GM18520 (cell line): ENCODE data around the gene PHGDH.
"Not testable (repeated sequence)": the region's sequence is repeated elsewhere in the genome, so short reads cannot be mapped to it uniquely, and the experiment has no call there.

ENCODE experiments used
- ATAC-seq: cut with Tn5 transposase; IDR thresholded peaks from one replicate; pipeline ENCODE4 v1.9.1; 2021; ENCODE audit not compliant: unreplicated experiment

PHGDH gene

DNA sequence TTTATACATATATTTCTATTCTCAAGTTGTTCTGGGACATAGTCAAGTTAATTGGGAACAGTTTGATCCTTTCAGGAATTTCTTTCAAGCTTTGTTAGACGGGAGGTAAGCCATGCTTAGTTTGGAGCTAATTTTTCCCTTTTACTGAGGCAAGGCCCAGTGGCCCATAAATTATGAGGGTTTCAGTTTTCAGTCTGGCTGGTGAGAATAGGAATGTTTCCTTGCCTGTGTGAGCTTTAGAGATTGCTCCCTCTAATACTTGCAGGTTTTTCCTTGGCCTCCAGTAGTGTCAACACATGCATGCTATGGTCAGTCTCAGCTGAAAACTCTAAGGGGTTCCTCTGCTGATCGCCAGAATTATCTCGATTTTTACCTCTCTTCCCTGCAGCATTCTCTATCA, 14.1 kb upstream of the PHGDH start:
- no peak for ATAC-seq

DNA sequence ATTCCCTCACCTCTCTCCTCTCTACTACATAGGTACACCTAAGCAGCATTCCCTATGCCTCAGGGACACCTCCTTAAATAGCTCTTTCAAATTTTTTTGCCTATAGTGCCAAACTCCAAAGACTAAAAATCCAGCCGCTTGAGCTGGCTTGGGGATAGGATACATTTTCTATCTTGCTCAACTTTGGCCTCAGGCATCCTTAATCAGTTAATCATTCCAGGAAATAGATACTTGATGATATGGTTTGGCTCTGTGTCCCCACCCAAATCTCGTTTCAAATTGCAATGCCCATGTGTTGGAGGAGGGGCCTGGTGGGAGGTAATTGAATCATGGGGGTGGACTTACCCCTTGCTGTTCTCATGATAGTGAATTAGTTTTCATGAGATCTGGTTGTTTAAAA, 11.4 kb upstream of the PHGDH start:
- ATAC-seq: no peak

DNA sequence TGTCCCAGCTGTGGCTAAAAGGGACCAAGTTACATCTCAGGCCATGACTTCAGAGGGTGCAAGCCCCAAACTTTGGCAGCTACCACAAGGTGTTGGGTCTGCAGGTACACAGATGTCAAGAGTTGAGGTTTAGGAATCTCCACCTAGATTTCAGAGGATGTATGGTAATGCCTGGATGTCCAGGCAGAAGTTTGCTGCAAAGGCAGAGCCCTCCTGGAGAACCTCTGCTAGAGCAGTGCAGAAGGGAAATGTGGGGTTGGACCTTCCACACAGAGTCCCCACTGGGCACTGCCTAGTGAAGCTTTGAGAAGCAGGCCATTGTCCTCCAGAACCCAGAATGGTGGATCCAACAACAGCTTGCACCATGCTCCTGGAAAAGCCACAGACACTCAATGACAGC, 10.1 kb upstream of the PHGDH start:
- ATAC-seq: no peak

DNA sequence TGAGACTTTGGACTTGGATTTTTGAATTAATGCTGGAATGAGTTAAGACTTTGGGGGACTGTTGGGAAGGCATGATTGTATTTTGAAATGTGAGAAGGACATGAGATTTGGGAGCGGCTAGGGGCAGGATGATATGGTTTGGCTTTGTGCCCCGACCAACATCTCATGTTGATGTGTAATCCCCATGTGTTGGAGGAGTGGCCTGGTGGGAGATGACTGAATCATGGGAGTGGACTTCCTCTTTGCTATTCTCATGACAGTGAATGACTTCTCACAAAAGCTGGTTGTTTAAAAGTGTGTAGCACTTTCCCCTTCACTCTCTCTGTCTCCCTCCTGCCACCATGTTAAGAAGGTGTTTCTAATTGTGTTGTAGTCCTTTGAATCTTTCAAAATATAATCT, 9.3 kb upstream of the PHGDH start:
- ATAC-seq: no peak

DNA sequence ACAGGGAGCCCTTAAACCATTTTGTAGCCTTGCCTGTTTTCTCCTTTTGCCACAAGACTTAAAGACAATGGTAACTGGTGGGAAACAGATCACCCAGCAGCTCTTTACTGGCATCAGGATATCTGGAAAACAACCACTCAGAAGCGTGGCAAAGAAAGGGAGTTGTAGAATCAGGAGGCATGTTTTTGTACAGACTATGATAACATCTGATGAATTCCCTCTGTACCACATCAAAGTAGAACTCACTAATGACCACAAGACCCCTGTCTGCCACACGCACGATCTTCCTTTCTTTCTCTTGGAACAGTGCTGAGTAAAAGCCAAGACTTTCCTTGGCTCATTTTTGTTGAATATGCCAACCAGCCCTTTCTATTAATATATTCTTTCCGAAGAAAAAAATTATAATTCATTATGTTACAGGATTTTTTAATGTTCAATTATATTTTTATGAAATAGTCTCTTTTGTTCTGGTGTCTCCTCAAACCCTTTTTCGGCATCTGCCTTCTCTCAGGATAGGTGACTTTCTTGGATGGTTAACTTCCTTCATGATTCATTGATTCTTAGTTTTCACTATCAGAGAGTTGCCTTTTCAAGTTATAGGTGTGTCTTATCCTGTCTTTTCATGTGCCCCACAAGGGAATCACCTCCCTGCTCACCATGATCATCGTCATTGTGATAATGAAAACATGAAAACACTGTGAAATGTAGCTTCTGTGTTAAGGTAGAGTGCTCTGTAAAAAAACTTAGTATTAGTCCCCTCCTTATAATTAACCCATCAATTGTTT, 7.9 kb upstream of the PHGDH start:
- no peak for ATAC-seq

DNA sequence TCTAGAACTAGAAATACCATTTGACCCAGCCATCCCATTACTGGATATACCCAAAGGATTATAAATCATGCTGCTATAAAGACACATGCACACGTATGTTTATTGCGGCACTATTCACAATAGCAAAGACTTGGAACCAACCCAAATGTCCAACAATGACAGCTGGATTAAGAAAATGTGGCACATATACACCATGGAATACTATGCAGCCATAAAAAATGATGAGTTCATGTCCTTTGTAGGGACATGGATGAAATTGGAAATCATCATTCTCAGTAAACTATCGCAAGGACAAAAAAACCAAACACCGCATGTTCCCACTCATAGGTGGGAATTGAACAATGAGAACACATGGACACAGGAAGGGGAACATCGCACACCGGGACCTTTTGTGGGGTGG, 5.1 kb upstream of the PHGDH start:
- not testable (repeated sequence) for ATAC-seq

DNA sequence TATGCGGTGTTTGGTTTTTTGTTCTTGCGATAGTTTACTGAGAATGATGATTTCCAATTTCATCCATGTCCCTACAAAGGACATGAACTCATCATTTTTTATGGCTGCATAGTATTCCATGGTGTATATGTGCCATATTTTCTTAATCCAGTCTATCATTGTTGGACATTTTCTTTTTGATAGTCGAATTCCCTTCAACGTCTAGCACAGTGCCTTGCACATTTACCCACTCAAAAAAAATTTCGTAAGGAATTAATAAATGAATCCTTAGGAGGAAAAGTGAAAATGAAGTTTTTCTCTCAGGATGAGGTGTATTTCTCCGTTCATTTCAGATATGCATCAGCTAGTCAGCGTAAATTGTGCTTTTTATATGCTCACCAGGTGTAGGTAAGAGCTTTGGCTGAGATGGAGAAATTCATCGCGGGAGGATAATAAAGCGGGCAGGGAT, 354 bp upstream of the PHGDH start:
- not testable (repeated sequence) for ATAC-seq

DNA sequence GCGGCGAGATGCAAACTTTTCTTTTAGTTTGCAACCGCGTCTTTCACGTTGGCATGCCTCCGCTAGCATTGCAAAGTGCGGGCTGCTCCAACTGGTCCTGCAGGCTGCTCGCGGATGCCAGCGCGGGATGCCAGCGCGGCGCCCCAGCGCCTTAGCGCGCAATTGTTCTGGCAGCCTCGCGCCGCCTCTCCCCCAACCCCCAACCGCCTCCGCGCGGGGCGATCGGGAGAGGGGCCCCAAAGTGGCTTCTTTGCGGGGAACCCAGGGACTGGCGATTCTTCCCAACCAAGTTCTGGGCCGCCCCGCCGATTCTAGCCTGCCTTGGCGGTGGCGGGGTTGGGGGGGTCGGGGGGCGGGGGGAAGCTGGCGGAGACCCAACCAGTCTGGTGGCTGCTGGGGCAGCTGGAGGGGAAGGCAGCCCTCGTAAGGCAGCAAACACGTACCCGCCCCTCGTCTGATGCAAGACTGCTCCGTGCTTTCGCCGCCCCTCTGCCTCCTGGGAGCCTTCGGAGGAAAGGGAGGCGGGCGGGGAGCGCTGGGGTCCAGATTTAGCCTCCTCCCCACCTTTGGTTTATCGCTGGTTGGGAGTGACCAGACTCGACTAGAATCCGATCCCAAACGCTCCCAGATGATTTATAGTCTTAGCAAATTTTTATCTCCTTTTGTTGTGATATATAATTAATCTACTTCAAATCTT, 756 bp downstream of the PHGDH start:
- no peak for ATAC-seq

DNA sequence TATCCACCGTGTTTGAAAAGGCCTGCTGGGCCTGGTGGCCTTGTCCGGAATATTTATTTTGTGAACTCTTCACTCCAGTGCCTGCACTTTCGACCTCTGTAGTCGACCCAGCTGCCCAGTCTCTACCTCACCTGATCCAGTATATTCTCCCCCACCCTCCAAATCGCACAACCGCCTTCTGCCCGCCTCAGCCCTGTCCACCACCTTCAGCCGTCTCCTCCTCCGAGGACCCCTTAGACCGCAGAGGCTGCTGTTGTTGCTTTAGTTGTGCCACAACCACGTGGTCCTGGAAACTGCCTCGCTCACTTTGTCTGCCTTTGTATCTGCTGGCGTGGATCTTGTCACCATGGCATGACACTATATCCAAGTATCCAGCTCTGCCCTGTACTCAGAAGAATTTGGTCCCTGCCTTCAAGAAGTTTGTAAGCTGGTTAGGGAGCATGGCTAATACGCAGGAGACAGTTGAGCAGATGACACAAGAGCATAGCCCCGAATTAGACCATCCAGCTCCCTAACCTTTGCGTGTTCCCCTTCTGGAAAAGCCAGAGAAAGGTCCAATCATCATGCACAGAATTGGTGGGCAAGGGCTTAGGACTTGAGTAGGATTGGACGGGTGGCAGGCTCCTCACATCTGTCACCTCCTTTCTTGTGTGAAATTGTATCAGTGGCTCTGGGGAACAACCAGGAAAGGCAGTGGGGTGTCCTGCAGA, 1.5 kb downstream of the PHGDH start:
- ATAC-seq: no peak

DNA sequence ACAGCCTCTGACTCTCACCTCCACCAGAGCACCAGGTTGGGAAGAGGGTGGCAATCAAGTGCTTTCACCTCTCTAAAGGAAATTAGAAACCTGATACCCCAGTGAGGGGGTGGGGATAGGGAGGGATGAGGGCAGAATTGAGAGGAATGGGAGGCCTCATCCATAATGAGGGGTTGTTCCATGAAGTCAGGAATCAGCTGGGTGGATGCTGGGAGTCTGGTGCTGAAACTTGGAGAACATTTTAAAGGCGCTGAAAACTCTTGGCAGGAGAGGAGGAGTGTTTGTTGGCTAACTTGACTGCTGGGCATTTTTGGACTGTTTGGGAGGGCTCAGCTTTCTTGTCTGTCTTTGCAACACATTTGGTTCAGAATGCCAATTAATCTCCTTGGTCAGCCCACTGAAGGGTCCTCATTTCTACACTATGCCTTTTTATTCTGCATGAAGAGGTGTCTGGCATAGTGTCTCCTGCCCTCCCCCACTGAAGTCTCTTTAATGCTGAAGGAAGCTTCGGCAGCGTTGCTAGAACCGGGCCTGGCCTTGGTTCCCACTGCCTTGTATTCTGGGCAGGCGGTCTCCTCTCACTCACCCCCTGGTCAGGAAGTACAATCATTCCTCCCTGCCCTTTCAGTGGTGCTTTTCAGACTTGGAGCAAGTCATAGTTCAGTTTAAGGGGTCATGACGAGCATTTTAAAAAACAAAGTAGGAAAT, 2.2 kb downstream of the PHGDH start:
- no peak for ATAC-seq

DNA sequence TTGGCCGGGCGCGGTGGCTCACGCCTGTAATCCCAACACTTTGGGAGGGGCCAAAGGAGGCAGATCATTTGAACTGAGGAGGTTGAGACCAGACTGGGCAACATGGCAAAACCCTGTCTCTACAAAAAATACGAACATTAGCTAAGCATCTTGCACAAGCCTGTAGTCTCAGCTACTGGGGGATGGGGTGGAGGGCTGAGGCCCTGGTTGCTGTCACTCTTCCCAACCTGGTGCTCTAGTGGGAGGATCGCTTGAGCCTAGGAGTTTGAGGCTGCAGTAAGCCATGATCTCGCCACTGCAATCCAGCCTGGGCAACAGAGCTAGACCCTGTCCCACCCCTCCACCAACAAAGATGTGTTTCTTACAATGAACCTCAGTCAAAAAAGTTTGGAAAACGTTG, 2.8 kb downstream of the PHGDH start:
- ATAC-seq: no peak

DNA sequence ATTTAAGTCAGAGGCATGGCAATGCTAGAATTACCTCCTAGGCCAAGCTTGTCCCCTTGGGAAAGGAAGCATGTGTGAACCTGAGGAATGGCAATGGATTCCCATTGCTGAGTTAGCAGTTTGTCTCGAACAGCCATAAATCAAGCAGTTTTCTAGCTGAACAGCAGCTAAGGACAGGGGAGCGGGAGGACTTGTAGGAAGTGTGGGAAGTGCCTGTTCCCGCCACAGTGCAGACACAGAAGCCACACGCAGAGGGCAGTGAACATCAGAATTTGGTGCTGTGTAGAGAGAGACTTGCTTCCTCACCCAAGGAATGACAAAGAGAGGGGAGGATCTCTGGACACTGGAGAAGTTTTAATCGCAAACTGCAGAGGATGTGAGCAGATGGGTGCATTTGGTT, 3.8 kb downstream of the PHGDH start:
- no peak for ATAC-seq

DNA sequence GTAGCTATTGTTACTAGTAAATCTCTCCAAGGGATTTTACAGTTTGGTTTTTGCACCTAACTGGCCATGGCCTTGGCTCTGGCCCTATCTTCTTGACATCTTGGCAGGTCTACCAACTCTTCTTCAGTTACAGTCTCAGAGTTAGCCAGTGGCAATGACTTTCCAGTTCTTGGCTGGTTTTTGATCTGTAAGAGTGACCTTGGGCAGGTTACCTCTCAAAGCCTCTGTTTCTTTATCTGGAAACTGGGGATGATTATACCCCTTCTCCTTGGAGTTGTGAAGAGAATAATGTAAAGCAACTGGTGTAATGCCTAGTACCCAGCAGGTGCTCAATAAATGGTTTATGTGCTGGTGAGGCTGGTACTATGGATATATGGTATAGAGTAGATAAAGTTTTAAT, 6.7 kb downstream of the PHGDH start:
- ATAC-seq: no peak

DNA sequence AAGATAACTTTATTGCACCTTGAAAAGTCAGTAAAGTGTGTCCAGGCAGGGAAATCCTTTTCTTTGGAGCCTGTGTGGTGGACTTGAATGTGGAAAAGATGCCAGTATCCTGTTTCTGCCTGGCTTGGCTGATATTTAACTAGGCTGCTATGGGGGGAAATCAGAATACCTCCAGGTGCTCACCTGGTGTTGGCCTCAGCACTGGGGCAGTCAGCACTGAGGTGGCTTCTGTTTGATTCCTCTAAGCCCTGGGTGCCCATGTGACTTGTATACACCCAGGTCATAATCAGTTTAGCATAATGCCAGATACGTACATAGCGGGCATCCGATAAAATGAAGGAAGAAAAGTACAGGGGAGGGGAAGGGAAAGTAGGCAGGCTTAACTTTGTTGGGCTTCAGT, 7.2 kb downstream of the PHGDH start:
- ATAC-seq: no peak

DNA sequence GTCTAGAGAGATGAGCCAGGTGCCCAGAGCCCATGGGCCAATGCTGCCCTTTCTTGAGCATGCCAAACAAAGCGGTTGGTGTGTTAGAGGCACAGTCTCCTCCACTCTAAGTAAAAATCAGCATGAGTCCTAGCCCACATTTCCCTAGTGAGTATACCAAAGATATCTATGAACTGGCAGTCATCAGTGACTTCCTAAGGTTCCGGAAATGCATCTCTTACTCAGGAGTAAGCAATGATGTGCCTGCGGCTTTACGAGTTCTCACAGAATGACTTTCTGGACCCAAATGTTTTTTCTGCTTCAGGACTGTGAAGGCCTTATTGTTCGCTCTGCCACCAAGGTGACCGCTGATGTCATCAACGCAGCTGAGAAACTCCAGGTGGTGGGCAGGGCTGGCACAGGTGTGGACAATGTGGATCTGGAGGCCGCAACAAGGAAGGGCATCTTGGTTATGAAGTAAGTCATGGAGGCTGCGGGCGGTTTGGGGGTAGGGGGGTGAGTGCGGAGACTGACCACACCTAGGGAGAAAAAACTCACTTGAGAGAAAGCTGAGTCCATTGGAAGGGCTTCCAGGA, 9.2 kb downstream of the PHGDH start:
- no peak for ATAC-seq

DNA sequence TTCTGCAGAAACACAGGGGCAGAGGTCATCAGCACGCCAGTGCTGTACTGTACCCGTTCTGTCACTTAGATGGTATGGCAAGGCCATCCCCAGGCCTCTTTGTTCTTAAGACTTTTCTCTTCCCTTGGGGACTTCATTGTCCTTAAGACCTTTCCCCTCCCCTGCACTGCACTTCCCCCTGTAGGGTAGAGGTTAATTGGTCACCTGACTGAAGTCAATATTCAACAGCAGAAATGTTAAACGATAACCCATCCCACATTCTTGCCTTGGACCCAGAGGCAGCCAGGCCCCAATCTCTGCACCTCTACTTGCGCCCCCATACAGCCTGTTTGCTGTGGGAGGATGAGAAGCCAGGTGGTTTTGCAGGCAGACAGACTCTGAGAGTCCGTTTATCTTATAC, 10.2 kb downstream of the PHGDH start:
- no peak for ATAC-seq

DNA sequence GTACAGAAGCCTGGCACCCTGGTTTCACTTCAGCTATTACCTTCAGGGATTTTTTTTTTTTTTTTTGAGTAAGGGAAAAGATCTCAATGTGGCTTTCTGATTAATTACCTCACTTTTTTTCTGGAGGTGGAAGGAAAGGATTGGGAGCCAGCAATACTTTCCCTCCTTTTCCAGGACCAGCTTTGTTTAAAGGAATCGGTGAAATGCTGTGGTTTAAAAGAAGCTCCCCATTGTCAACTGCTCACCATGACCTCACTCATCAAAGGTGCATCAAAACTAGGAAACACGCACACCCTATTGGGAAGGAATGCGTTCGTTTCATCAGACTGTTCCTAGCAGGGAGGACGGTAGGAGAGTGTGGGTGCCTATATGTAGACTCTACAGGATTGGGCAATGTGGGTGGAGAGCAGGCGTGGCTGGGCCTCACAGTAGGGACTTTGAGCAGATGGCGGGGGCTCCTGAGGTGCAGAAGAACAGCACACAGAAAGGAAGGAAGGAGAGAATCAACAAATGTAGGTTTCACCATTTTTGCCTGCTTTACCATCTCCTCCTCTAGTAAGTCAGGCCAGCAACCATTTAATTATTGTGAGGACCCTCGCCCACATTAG, 13.0 kb downstream of the PHGDH start:
- ATAC-seq: no peak

DNA sequence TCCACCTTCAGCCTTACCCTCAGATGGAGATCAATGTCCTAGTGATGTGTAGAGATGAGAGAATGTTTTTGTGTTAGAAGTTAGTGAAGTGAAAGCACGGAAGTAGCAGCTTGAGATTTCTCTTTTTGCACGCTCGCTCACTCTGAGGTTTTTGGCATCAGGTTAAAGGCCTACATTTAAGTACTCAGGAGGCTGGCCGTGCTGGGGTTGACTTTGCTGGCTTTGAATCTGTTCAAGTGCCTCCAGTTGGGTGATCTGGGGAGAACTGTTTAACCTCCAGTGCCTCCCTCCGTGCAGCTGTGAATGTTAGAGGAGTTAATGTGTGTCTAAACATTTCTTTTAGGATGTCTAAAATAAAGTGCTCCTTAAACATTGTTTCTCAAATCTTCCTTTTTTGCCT, 13.9 kb downstream of the PHGDH start:
- ATAC-seq: no peak

DNA sequence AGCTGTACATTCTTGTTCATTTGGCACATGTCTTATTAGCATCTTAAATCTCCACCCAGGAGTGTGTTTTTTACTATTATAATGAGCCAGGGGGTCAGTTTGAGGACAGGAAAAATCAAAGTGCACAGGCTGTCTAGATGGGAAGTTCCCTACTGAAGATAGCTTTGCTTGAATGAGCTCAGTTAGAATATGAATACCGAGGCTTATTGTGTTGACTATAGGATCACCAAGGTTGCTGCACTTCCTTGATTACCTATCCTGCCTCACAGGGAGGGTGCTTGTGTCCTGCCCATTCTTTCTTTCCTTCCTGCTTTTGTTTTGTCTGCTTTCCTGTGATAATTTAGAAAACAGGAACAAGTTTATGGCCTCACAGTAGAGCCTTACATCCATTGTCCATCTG, 16.3 kb downstream of the PHGDH start:
- ATAC-seq: no peak

DNA sequence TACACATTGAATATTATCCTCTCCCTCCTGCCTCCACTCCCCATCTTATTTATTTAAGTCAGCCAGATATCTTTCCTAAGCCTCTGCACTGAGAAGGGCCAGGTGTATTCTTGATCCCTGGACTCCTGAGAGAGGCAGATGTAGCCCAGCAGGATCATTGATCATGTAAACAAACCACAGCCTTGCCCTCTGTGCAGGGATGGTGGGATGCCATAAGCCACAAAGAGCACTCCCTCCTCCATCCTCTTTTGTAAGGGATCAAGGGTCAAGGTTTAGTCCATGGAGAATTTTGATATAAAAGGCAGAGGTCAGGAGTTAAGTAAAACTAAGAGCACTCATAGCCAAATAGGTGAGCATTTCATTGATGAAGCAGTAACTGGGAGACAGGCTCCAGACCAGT, 17.3 kb downstream of the PHGDH start:
- ATAC-seq: no peak

DNA sequence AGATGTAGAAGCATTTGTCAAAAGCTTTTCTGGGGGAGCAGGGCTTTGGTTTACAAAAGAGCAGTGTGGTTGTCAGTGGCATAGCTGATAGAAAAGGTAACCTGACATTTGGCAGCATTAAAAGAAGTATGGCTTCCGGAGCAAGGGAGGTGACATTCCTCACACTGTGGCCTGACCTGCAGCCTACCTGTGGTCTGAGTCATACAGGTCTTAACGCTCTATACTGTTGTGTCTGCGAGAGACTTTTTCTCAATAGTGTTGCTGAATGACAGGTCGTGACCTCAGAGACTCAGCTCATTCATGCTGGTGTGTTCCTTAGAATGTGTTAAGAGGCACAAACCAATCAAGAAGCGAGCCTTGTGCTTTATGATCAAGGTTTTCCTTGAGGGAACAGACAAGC, 19.3 kb downstream of the PHGDH start:
- ATAC-seq: no peak
